Thymus (tissue), 11 donors: ENCODE measurements around the gene ZSCAN12. TPM values are rescaled to one million over a fixed set of nuclear protein-coding genes. Genes with fewer than 3 reads are reported as not detected.

Experiments
- DNase-seq, 9 donors: peaks; one replicate each; pipeline ENCODE4 v3.0.0-alpha.2; 2013; ENCODE audit warnings: low spot score in 9 of 9, low read depth in 6 of 9, missing footprints in 1 of 9
- H3K27ac ChIP-seq, 2 donors: one replicate each; pipeline ENCODE4 v1.5.1; 2013; ENCODE audit warnings: control low read depth in 1 of 2, low read depth in 1 of 2, low read length in 1 of 2, mild to moderate bottlenecking in 1 of 2, moderate library complexity in 1 of 2
- H3K27me3 ChIP-seq, 2 donors: one replicate each; pipeline ENCODE4 v1.5.1; 2013; ENCODE audit warnings: low read length in 1 of 2; ENCODE audit not compliant: control insufficient read depth in 2 of 2, insufficient read depth in 1 of 2
- H3K36me3 ChIP-seq, 2 donors: one replicate each; pipeline ENCODE4 v1.5.1; 2013; ENCODE audit warnings: low read length in 1 of 2, mild to moderate bottlenecking in 1 of 2, moderate library complexity in 1 of 2; ENCODE audit not compliant: control insufficient read depth in 2 of 2, insufficient read depth in 2 of 2
- H3K4me1 ChIP-seq, 2 donors: one replicate each; pipeline ENCODE4 v1.5.1; 2013; ENCODE audit warnings: low read length in 2 of 2; ENCODE audit not compliant: control insufficient read depth in 2 of 2, insufficient read depth in 2 of 2
- H3K4me3 ChIP-seq, 2 donors: one replicate each; pipeline ENCODE4 v1.5.1; 2013; ENCODE audit warnings: low read length in 2 of 2, control low read depth in 1 of 2, mild to moderate bottlenecking in 1 of 2
- H3K9me3 ChIP-seq, 2 donors: one replicate each; pipeline ENCODE4 v1.5.1; 2013; ENCODE audit warnings: low read length in 1 of 2, mild to moderate bottlenecking in 1 of 2; ENCODE audit not compliant: control insufficient read depth in 2 of 2, insufficient read depth in 1 of 2
- WGBS: extraction: QIAGEN DNeasy Blood & Tissue Kit; methylation state at CpG from one replicate; pipeline ENCODE4 v1.1.7; 2013; 5-methylcytosine and 5-hydroxymethylcytosine counted together
- polyA plus RNA-seq: library from polyadenylated mRNA; stranded (reverse); fragments of 200-250 nt; gene quantifications from one replicate; pipeline ENCODE4 v1.2.3, GENCODE V29; 2013
- total RNA-seq: library from RNA; stranded (reverse); fragments of 120-200 nt; gene quantifications from one replicate; pipeline ENCODE4 v1.2.4, GENCODE V29; 2013
- donor health status: healthy.

Gene ZSCAN12
- total and polyA plus RNA-seq, 2 donors = 4.1 to 9.6 TPM

DNA sequence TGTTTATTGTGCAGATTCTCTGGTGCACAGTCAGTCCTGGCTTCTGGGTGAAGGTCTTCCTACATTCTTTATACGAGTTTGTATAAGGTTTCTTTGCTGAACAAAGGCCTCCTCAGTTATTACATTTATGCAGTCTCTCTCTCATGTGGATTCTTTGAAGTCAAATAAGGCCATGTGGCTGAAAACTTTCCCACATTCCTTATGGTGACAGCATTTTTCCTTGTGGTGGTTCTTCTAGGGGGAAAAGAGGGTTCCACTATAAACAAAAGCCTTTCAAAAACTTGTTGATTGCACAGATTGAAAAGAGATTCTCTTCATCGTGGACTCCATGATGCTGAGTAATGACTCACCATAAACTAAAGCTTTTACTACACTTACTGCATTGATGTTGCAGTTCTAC lies 19.2 kb downstream of the ZSCAN12 start:
- no peak for DNase-seq
- Histone ChIP-seq H3K9me3 (no peaks in the 10 kb centered on the region), H3K4me3 (no peak overlapping the region), H3K4me1 (peaks cover 0 to 7% of the 10 kb centered on the region in 2 donors), H3K27me3 (no peaks in the 10 kb centered on the region), H3K36me3 (peaks cover 13 to 38% of the 10 kb centered on the region in 2 donors), H3K27ac (no peak overlapping the region)
- WGBS = over 99% methylated on average over 2 of the region's 2 CpGs

DNA sequence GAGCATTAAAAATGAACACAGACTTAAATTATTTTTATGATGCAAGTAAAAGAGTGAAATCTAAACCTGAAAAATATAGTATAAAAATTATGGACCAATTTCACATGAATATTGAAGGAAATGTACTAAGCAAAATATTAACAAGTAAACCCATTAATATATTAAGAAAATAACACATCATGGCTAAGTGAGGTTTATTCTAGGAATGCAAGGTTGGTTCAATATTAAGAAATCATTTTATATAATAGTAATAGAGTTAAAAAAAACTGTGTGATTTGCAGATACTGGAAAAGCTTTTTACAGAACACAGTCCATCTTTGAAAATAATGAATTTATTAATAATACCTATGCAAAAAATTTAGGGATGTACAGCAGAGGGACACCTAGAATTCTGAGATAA lies 20.9 kb downstream of the ZSCAN12 start:
- Histone ChIP-seq H3K27ac (no peak overlapping the region), H3K4me1 (peaks cover 0 to 6% of the 10 kb centered on the region in 2 donors), H3K4me3 (no peak overlapping the region), H3K27me3 (no peaks in the 10 kb centered on the region), H3K36me3 (peaks cover 13 to 38% of the 10 kb centered on the region in 2 donors), H3K9me3 (no peaks in the 10 kb centered on the region)
- DNase-seq = no peak

DNA sequence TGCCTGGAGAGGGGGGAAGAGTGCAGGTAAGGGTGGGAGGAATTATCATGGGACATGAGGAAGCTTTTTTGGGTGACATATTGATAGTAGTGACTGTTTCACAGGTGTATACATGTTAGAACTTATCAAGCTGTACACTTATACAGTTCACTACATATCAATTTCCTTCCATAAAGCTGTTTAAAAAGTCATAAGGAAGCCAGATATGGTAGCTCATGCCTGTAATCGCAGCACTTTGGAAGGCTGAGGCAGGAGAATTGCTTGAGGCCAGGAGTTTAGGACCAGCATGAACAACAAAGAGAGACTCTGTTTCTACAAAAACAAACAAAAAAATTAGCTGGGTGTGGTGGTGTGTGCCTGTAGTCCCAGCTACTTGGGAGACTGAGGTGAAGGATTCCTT lies 21.7 kb downstream of the ZSCAN12 start:
- no peak overlapping the region for H3K27ac ChIP-seq
- 97% methylated on average over 1 of the region's 1 CpG for WGBS
- no peaks in the 10 kb centered on the region for H3K9me3 ChIP-seq
- no peak for DNase-seq
- no peaks in the 10 kb centered on the region for H3K27me3 ChIP-seq
- H3K4me1 ChIP-seq = no peaks in the 10 kb centered on the region
- H3K4me3 ChIP-seq = no peak overlapping the region
- H3K36me3 ChIP-seq = peaks cover 13 to 38% of the 10 kb centered on the region in 2 donors

DNA sequence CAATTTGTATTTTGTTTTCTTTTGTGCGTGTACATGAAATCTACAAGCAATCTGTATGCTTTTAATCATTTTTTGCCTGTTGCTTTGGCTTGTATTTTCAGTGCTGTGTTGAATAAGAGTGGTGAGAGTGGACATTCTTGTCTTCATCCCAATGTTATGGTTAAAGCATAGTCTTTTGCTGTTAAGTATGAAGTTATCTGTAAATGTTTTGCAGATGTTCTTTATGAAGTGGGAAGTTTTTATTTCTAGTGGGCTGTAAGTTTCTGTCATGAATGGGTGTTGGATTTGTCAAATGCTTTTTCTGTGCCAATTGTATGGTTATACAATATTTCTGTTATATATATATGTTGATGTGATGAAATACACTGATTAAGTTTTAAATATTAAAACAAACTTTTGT lies 25.6 kb downstream of the ZSCAN12 start:
- H3K36me3 ChIP-seq = peaks cover 2 to 5% of the 10 kb centered on the region in 2 donors
- no peaks in the 10 kb centered on the region for H3K4me1 ChIP-seq
- no peaks in the 10 kb centered on the region for H3K27me3 ChIP-seq
- H3K4me3 ChIP-seq = no peak overlapping the region
- no peaks in the 10 kb centered on the region for H3K9me3 ChIP-seq
- no peak for DNase-seq
- H3K27ac ChIP-seq = no peak overlapping the region
- WGBS = 99% methylated on average over 1 of the region's 1 CpG

DNA sequence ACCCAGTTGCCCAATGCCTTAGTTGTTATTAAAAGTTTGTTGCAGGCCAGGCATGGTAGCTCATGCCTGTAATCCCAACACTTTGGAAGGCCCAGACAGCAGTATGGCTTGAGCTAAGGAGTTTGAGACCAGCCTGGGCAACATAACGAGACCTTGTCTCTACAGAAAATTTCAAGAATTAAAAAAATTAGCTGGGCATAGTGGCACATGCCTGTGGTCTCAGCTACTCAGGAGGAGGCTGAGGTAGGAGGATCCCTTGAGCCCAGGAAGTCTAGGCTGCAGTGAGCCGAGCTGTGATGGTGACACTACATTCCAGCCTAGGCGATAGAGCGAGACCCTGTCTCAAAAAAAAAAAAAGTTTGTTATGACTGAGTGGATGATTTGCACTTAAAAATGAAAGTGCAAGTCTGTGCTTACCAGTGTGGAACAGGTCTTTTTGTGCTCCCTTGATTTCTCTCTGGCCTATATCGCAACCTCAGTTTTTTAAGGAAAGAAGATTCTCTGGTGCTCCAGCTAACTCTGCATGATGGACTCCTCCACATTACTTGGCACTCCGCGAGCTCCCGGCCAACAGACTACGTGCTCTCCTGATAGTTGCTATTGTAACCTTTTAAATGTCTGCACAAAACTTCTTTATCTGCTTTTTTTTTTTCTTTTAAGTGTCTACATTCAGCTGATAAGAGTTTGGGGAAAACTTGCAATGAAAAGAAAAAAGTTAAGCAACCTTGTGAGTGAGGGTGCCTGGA lies 27.7 kb downstream of the ZSCAN12 start:
- no peak for DNase-seq
- Histone ChIP-seq H3K27me3 (no peaks in the 10 kb centered on the region), H3K36me3 (peaks cover 0 to 2% of the 10 kb centered on the region in 2 donors), H3K9me3 (no peaks in the 10 kb centered on the region), H3K4me3 (no peak overlapping the region), H3K27ac (no peak overlapping the region), H3K4me1 (no peaks in the 10 kb centered on the region)
- WGBS = 95% methylated on average over 9 of the region's 9 CpGs

DNA sequence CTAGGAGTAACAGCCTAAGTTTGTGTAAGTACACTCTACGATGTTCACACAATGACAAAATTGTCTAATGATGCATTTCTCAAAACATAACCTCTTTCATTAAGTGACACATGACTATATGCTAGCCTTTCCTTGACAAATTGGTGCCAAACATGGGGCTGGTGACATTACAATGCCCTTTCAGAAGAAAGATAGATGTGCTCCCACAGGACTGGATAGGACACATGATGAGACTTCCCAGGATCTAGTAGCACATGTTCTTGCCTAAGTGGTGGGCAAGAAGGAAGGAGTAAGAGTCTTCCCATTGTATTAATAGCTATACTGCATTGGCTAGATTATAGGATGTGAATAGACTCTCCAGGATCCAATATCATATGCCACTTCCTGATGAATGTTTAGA lies 28.3 kb downstream of the ZSCAN12 start:
- Histone ChIP-seq H3K27ac (no peak overlapping the region), H3K4me1 (no peaks in the 10 kb centered on the region), H3K36me3 (peaks cover 4% of the 10 kb centered on the region in 2 donors), H3K4me3 (no peak overlapping the region), H3K9me3 (no peaks in the 10 kb centered on the region), H3K27me3 (no peaks in the 10 kb centered on the region)
- WGBS = 96% methylated on average over 1 of the region's 1 CpG
- no peak for DNase-seq

DNA sequence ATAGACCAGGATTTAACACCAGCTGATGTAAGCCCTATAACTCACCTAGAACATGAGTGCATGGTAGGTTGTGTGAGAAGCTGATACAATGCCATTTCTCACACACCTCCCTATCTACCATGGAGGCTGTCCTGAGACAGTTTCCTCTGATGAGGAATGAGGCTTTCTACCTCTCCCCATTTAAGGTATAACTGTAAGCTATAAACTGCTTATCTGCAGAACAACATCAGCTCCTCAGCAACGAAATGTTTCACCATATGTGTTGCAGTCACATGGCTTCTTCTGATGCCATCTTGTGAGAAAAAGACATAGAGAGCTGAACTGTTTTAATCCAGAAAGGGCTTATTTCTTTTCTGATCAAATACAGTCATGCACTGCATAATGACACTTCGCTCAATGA lies 29.1 kb downstream of the ZSCAN12 start:
- H3K27ac ChIP-seq = no peak overlapping the region
- WGBS = 96% methylated on average over 2 of the region's 2 CpGs

DNA sequence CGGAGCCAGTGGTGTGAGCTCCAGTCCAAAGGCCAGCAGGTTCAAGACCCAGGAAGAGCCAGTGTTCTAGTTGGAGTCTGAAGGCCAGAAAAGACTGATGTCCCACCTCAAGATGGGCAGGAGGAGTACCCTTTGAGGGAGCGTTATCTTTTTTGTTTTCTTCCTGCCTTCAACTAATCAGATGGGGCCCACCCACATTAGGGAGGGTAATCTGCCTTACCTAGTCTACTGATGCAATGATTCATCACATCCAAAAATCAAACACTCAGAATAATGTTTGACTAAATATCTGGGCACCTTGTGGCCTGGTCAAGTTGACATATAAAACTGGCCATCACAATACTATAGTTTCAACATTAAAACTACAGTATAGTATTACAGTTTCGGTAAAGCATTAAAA lies 30.1 kb downstream of the ZSCAN12 start:
- H3K4me1 ChIP-seq = no peaks in the 10 kb centered on the region
- H3K9me3 ChIP-seq = no peaks in the 10 kb centered on the region
- 98% methylated on average over 3 of the region's 3 CpGs for WGBS
- no peak overlapping the region for H3K4me3 ChIP-seq
- no peak overlapping the region for H3K27ac ChIP-seq
- peaks cover 18 to 20% of the 10 kb centered on the region in 2 donors for H3K36me3 ChIP-seq
- DNase-seq = no peak
- H3K27me3 ChIP-seq = no peaks in the 10 kb centered on the region

More for the DNA sequence above, 29.1 kb downstream of the ZSCAN12 start:
- no peak for DNase-seq
- Histone ChIP-seq H3K36me3 (peaks cover 12 to 13% of the 10 kb centered on the region in 2 donors), H3K4me3 (no peak overlapping the region), H3K4me1 (no peaks in the 10 kb centered on the region), H3K27me3 (no peaks in the 10 kb centered on the region), H3K9me3 (no peaks in the 10 kb centered on the region)

DNA sequence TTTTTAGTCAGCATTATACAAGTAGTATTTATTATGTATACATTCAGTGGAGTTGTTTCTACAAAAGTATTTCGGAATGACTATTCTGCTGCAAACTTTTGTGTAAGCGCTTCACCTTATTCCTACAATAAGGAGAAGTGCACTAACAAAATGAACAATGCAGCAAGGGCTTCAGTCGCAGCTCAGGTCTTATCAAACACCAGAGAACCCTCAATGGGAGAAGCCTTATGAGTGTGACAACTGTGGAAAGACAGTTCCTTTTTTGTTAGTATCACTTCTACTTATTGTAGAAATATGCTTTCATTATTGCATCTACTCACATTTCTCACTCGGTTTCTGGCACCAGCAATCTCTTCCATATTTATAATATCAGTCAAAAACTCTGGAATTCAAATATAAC lies 31.0 kb downstream of the ZSCAN12 start:
- H3K27me3 ChIP-seq = no peaks in the 10 kb centered on the region
- H3K36me3 ChIP-seq = peaks cover 20 to 25% of the 10 kb centered on the region in 2 donors
- no peak overlapping the region for H3K27ac ChIP-seq
- no peaks in the 10 kb centered on the region for H3K4me1 ChIP-seq
- H3K9me3 ChIP-seq = no peaks in the 10 kb centered on the region
- H3K4me3 ChIP-seq = no peak overlapping the region
- WGBS = 97% methylated on average over 4 of the region's 4 CpGs
- peak in 1 of 9 donors; percentile 12 for DNase-seq
